Measurements from ENCODE around the gene BTAF1.
A peak's percentile ranks its signal among the peaks of the same experiment; 100 is the strongest.

BTAF1 gene

DNA sequence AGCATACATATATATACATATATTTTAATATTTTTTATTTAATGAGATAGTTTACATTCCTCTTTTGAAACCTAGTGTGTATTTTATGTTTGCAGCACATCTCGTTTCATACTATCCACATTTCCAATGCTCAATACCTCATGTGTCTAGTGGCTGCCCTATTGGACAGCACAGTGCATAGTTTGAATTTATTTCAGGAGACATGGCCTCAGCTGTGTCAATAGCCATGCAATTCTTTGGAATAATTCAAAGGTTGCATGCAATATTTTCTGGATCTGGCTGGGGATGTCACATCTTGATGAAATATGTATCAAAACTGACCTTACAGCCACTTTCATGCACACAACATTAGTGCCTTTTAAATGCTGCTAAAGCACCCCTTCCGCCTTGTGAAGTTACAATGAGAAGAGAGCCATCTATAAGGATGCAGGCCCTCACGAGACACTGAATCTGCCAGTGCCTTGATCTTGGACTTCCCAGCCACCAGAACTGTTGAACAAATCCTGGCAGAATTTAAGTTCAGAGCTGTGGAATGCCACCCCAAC lies 27.3 kb upstream of the BTAF1 start:
- no peak for DNase-seq (ENCODE audit: low read depth in 2 of 2)
- no peak overlapping the region for H3K4me3 ChIP-seq (replicated peaks in 1 of 2; ENCODE audit: low read depth in 2 of 2, low read length in 2 of 2)
- TF ChIP-seq, protein P1, sequence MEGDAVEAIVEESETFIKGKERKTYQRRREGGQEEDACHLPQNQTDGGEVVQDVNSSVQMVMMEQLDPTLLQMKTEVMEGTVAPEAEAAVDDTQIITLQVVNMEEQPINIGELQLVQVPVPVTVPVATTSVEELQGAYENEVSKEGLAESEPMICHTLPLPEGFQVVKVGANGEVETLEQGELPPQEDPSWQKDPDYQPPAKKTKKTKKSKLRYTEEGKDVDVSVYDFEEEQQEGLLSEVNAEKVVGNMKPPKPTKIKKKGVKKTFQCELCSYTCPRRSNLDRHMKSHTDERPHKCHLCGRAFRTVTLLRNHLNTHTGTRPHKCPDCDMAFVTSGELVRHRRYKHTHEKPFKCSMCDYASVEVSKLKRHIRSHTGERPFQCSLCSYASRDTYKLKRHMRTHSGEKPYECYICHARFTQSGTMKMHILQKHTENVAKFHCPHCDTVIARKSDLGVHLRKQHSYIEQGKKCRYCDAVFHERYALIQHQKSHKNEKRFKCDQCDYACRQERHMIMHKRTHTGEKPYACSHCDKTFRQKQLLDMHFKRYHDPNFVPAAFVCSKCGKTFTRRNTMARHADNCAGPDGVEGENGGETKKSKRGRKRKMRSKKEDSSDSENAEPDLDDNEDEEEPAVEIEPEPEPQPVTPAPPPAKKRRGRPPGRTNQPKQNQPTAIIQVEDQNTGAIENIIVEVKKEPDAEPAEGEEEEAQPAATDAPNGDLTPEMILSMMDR (IDR thresholded peaks at IDR 0.05; ENCODE audit: low read depth, low read length) = no peak

GRCh38 chr10:91897421-91897820 lies 26.1 kb upstream of the BTAF1 start:
- TF ChIP-seq, protein P1 (IDR thresholded peaks at IDR 0.05; ENCODE audit: low read depth, low read length) = no peak
- no peak for DNase-seq (ENCODE audit: low read depth in 2 of 2)
- H3K4me3 ChIP-seq (replicated peaks in 1 of 2; ENCODE audit: low read depth in 2 of 2, low read length in 2 of 2) = no peak overlapping the region

- peak; percentile 93 to 96 for DNase-seq (ENCODE audit: low read depth in 2 of 2)
- TF ChIP-seq, protein P1 (IDR thresholded peaks at IDR 0.05; ENCODE audit: low read depth, low read length) = no peak
- no peak overlapping the region for H3K4me3 ChIP-seq (replicated peaks in 1 of 2; ENCODE audit: low read depth in 2 of 2, low read length in 2 of 2)
Measured at GRCh38 chr10:91901784-91902677, 21.5 kb upstream of the BTAF1 start.

DNA sequence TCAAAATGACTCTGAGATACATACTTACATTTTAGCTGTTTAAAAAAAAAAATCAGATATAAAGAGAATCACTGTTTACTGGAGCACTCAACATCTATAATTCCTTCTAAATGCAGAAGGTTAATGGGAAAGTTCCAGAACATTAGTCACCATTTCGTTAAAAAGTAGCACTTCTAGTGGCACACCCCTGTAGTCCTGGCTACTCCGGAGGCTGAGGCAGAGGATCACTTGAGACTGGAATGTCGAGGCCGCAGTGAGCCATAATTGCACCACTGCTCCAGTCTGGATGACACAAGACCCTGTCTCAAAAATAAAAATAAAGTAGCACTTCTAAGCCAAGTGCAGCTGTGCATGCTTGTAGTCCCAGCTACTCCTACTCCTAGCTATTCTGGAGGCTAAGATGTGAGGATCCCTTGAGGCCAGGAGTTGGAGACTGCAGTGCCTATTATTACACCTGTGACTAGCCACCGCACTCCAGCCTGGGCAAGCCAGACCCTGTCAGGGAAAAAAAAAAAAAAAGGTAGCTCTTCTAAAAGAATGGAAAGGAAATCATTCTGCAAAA lies 16.5 kb upstream of the BTAF1 start:
- DNase-seq (ENCODE audit: low read depth in 2 of 2) = peak in 1 of 2 donors; percentile 12
- TF ChIP-seq, protein P1 (IDR thresholded peaks at IDR 0.05; ENCODE audit: low read depth, low read length) = no peak
- H3K4me3 ChIP-seq (replicated peaks in 1 of 2; ENCODE audit: low read depth in 2 of 2, low read length in 2 of 2) = no peak overlapping the region

DNA sequence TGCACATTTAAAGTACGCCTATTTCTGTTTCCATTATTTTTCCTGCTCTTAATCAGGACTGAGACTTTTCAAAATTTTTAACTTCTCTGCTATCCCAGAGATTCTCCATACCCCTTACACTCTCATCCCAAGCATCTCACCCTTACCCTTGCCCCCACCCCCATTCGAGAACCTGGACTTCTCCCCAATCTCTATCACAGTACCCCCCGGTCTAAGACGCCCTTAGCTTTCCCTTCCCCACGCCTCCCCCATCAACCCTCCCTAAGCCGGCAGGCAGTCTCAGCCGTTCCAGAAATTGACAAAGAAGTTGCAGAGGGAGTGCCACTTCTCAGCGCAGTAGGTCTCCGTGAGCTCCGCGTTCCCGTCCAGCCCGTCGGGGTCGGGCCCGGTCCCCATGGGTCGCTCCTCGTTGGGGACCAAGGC lies 15.6 kb upstream of the BTAF1 start:
- TF ChIP-seq, protein P1 (IDR thresholded peaks at IDR 0.05; ENCODE audit: low read depth, low read length) = no peak
- no peak for DNase-seq (ENCODE audit: low read depth in 2 of 2)
- H3K4me3 ChIP-seq (replicated peaks in 1 of 2; ENCODE audit: low read depth in 2 of 2, low read length in 2 of 2) = peak overlapping the region; percentile 60 to 67

DNA sequence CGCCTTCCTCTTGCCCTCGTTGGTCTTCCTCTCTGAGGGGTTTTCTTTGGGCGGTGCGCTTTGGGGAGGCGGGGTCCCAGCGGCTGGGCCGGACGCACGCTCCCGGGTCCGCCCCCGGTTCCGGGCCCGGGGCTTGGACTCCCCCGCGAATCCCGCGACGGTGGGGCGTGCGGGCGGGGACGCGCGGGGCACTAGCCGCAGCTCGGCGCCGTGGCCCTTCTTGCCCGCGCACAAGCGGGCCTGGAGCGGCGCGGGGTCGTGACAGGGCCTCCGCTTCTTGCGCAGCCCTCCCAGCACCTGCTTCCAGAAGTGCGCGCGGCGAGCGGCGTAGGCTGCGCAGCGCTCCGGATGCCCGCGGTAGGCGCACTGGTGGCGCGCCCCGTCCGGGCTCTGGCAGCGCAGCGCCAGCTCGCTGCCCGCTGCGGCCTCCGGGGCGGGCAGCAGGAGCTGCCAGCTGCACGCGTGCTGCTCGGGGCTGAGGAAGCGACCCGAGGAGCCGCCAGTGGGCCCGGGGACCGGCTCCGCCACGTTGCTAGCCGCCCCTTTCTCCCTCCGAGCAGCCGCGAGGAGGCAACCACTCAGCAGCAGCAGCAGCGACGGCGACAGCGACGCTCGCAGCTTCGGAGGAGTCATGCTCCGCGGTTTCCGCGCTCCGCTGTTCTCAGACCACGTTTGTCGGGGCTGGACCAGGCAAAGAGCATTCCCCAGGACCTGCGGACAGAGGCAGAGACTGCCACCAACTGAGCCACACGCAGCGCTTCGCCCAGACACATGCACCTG lies 15.0 kb upstream of the BTAF1 start:
- H3K4me3 ChIP-seq (replicated peaks in 1 of 2; ENCODE audit: low read depth in 2 of 2, low read length in 2 of 2) = peak overlapping the region; percentile 60 to 67
- peak; percentile 70 to 74 for DNase-seq (ENCODE audit: low read depth in 2 of 2)
- TF ChIP-seq, protein P1 (IDR thresholded peaks at IDR 0.05; ENCODE audit: low read depth, low read length) = peak; percentile 27
